ENCODE results near the gene LCT. TPM values are rescaled to one million over a fixed set of nuclear protein-coding genes. Genes with fewer than 3 reads are reported as not detected.
A peak's percentile ranks its signal among the peaks of the same experiment; 100 is the strongest.

The LCT gene
- total and polyA plus RNA-seq, 2 of the 4 experiments (the other 2 are of a cell fraction): under 0.01 TPM; not detected in 1

GRCh38 chr2:135818937-135819610 is 17.9 kb downstream of the LCT start:
- Histone ChIP-seq H3K14ac (replicated peaks; ENCODE audit: low read depth, low read length) (no peak overlapping the region), H4K8ac (ENCODE audit: low read depth in 2 of 2, low read length in 2 of 2) (no peak overlapping the region), H2BK120ac (ENCODE audit: low read depth, low read length) (peak overlapping the region; percentile 20; the same call in 1 of the 2 replicates), H3K4me3 (ENCODE audit: insufficient read depth, low read depth, low read length) (no peak overlapping the region), H2AFZ (replicated peaks; ENCODE audit: low read length, poor library complexity) (peak overlapping the region; percentile 87), H3K36me3 (ENCODE audit: control insufficient read depth, insufficient read depth, low read length) (no peaks in the 10 kb centered on the region), H2BK5ac (ENCODE audit: low read depth, low read length, poor library complexity, severe bottlenecking) (no peak overlapping the region), H2AK5ac (ENCODE audit: low read depth, low read length) (no peak overlapping the region), H3K9me3 (ENCODE audit: control insufficient read depth, insufficient read depth, low read length) (peaks cover 5% of the 10 kb centered on the region), H3K9ac (ENCODE audit: low read depth, low read length) (no peak overlapping the region), H4K5ac (ENCODE audit: low read depth, low read length) (no peak overlapping the region), H3K4me1 (ENCODE audit: control insufficient read depth, insufficient read depth, low read length) (peaks cover 6% of the 10 kb centered on the region; the same call in 1 of the 2 replicates), H3K56ac (ENCODE audit: extremely low read depth, insufficient read depth, low read length) (no peak overlapping the region), H3K4me2 (ENCODE audit: low read depth, low read length) (no peak overlapping the region), H2BK15ac (ENCODE audit: low read depth, low read length) (no peak overlapping the region), H3K18ac (ENCODE audit: low read depth, low read length) (no peak overlapping the region), H3K27ac (ENCODE audit: insufficient read depth, low read length) (no peak overlapping the region), H3K23ac (ENCODE audit: low read depth, low read length) (no peak overlapping the region), H3K79me1 (ENCODE audit: low read depth in 1 of 2, low read length in 2 of 2) (no peaks in the 10 kb centered on the region), H4K91ac (ENCODE audit: insufficient read depth, low read depth, low read length) (no peak overlapping the region), H3K9me1 (ENCODE audit: insufficient read depth, low read length) (no peaks in the 10 kb centered on the region), H3K27me3 (ENCODE audit: control insufficient read depth, insufficient read depth, low read length) (no peaks in the 10 kb centered on the region), H4K20me1 (ENCODE audit: insufficient read depth, low read length) (no peaks in the 10 kb centered on the region), H2BK20ac (ENCODE audit: low read depth, low read length) (no peak overlapping the region), H2AK9ac (replicated peaks; ENCODE audit: low read depth, low read length, poor library complexity) (no peak overlapping the region), H3K4ac (ENCODE audit: low read depth, low read length) (no peak overlapping the region)
- dilution Hi-C loops (cut with HindIII; ENCODE audit: low sequenced_read_pairs, unreplicated experiment) (no loop called here), in situ Hi-C loops (cut with MboI; ENCODE audit: low sequenced_read_pairs) (no loop called here), intact Hi-C loops (cut with micrococcal nuclease) (loop anchor here (5.0 kb wide), 1 partner anchor 558 kb away; no protein-coding TSS in a partner anchor)
- no TSS peak for BruUV-seq (replicated peaks)
- DNase-seq (peak; percentile 50), ATAC-seq (ENCODE audit: low read depth) (peak; percentile 67)
- peak; percentile 45 for TF ChIP-seq CTCF (conservative IDR thresholded peaks at IDR 0.05; ENCODE audit: low read depth, low read length)
- peak; percentile 17; the same call in 1 of the 2 replicates for TF ChIP-seq RAD21 (IDR thresholded peaks at IDR 0.05; ENCODE audit: low read length)
- no peak for TF ChIP-seq RFX5 (IDR thresholded peaks at IDR 0.05; ENCODE audit: low read depth, low read length)
- 0 out of 2 replicates have a peak, but pooled peaks have one; percentile 13 for TF ChIP-seq SMC3 (IDR thresholded peaks at IDR 0.05; ENCODE audit: low read depth, low read length)
- peak; percentile 27; the same call in 1 of the 2 replicates for TF ChIP-seq BHLHE40 (IDR thresholded peaks at IDR 0.05; ENCODE audit: low read depth, low read length)
- CTCF ChIA-PET: no interaction called here
- 60% methylated on average over 1 of the region's 8 CpGs; no CpG with 5 or more reads in 1 of the 2 experiments for WGBS, 2 experiments (ENCODE audit: extremely low coverage in 2 of 2, insufficient read length in 1 of 2)
- POLR2A ChIA-PET (ENCODE audit: unreplicated experiment): no interaction called here

Measured in IMR-90 (cell line).